Measurements from ENCODE around the gene TRIM39.
"Not testable (repeated sequence)": the region's sequence is repeated elsewhere in the genome, so short reads cannot be mapped to it uniquely, and the experiment has no call there.

GRCh38 chr6:30369280-30369679, 42.6 kb downstream of the TRIM39 start:
- TF ChIP-seq MXD1 (CRISPR knock-in tag; IDR thresholded peaks at IDR 0.05); CTCF (CRISPR knock-in tag; IDR thresholded peaks at IDR 0.05); ZUFSP (CRISPR knock-in tag; IDR thresholded peaks at IDR 0.05; ENCODE audit: borderline replicate concordance); ZNF18 (CRISPR knock-in tag; IDR thresholded peaks at IDR 0.05; ENCODE audit: insufficient replicate concordance); BCL3 (CRISPR knock-in tag; IDR thresholded peaks at IDR 0.05); PAXIP1 (CRISPR knock-in tag; conservative IDR thresholded peaks at IDR 0.05); ZFAT (CRISPR knock-in tag; conservative IDR thresholded peaks at IDR 0.05); FOXA1 (IDR thresholded peaks at IDR 0.05); FOXA1 (CRISPR knock-in tag; IDR thresholded peaks at IDR 0.05); MIER3 (CRISPR knock-in tag; IDR thresholded peaks at IDR 0.05; ENCODE audit: borderline replicate concordance); MAFF (IDR thresholded peaks at IDR 0.05; ENCODE audit: low read depth, low read length); SALL2 (CRISPR knock-in tag; IDR thresholded peaks at IDR 0.05); GABPA (IDR thresholded peaks at IDR 0.05; ENCODE audit: low read depth, low read length); GABPA (CRISPR knock-in tag; IDR thresholded peaks at IDR 0.05; ENCODE audit: low read depth): not testable (repeated sequence)
